Sigmoid colon (tissue), 4 donors: ENCODE measurements around the gene PRADC1.

Experiments used
- EP300 ChIP-seq, 4 donors: sonication (generic); formaldehyde crosslinking; IDR thresholded peaks; one replicate each; pipeline ENCODE4 v1.6.1; 2017; ENCODE audit warnings: antibody characterized with exemption in 4 of 4
- POLR2A ChIP-seq, 2 donors: fragments of 450-650 bp; IDR thresholded peaks; one replicate each; pipeline ENCODE4 v1.6.1; 2016; ENCODE audit warnings: antibody characterized with exemption in 2 of 2, mild to moderate bottlenecking in 2 of 2, moderate library complexity in 2 of 2
- POLR2AphosphoS5 ChIP-seq, 4 donors: sonication (generic); formaldehyde crosslinking; IDR thresholded peaks; one replicate each; pipeline ENCODE4 v1.6.1; 2017; ENCODE audit warnings: antibody characterized with exemption in 4 of 4
- TF ChIP-seq, protein P1 (sequence below), 4 experiments: fragments of 450-650 bp in 3 of 4; fragments of 200-600 bp in 1 of 4; IDR thresholded peaks; one replicate each; pipeline ENCODE4 v1.5.1; 2016 to 2019; ENCODE audit warnings: antibody characterized with exemption in 4 of 4, mild to moderate bottlenecking in 3 of 4, moderate library complexity in 2 of 4

DNA sequence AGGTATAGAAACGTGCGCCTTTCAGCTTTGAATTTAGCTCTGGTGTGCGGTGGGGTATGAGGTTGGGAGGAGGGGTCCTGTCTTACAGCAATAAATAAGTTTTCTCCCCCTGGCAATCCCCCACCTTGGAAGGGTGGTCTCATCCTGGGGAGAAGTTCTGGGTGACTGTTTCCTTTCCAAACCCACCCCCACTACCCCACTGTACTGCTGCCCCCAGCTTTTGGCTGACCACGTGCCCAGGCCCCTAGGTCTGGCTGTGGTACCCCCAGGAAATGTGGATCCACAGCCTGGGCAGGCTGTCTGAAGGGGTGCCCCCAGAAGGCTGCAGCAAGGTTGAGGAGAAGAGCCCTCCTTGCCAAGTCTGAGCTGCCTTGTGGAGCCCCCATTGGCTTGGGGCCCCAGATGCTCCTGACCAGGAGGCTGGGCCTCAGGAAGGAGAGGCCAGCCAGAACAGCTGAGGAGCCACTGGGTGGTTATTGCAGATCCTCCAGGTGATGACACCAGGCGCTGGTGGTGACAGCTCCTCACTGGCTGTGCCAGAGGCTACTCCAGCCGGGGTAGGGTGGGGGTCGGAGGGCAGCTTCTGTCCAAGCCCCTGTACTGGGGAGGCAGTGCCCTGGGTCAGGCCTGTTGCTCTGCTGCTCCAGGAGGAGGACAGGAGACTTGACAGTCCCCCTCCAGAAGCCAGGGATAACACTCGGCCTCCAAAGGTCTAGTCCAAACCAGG, 25.3 kb upstream of the PRADC1 start:
- TF ChIP-seq, protein P1, sequence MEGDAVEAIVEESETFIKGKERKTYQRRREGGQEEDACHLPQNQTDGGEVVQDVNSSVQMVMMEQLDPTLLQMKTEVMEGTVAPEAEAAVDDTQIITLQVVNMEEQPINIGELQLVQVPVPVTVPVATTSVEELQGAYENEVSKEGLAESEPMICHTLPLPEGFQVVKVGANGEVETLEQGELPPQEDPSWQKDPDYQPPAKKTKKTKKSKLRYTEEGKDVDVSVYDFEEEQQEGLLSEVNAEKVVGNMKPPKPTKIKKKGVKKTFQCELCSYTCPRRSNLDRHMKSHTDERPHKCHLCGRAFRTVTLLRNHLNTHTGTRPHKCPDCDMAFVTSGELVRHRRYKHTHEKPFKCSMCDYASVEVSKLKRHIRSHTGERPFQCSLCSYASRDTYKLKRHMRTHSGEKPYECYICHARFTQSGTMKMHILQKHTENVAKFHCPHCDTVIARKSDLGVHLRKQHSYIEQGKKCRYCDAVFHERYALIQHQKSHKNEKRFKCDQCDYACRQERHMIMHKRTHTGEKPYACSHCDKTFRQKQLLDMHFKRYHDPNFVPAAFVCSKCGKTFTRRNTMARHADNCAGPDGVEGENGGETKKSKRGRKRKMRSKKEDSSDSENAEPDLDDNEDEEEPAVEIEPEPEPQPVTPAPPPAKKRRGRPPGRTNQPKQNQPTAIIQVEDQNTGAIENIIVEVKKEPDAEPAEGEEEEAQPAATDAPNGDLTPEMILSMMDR (IDR thresholded peaks at IDR 0.05): no peak
- TF ChIP-seq POLR2A (IDR thresholded peaks at IDR 0.05): no peak
- no peak for TF ChIP-seq EP300 (IDR thresholded peaks at IDR 0.05)
- no peak for TF ChIP-seq POLR2AphosphoS5 (IDR thresholded peaks at IDR 0.05)
